ENCODE results near the gene KCNMB2.

KCNMB2 gene

DNA sequence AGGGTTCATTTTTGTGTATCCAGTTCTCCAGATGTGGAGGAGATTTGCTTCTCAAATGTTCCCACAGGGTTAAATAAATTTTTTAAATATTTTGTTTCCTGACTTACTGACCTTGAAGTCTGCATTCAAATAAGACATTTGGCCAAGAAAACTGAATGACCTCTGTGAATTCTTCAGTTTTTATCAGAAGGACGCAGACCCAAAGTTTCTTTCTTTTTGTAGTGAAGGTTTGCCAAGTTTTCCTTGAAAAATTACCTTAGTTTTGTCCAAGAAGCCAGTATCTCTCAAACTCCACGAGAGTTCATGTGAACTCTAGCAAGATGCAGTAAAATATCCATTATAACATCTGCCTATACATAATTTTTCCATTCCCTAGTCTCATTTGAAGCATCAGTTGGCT, 332.4 kb downstream of the KCNMB2 start:
- no peak for DNase-seq (ENCODE audit: low read depth)

DNA sequence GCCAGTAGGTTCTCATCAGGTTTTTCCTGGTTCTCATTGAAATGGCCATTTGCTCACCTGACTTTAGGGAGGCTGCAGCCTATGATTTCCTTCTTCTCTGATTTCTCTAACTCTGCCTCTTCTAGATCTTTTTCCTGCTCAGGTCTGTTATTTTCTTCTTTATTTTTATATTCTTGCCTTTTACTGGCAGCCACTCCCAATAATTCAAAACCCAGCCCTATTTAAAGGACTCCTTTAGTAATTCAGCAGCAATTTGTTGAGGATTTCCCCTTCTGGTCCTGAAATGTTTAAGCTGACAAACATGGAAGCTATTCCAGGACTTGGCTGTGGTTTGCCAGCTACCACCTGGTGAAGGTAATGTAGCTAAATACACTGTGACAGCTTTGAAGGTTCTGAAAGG, 333.8 kb downstream of the KCNMB2 start:
- DNase-seq (ENCODE audit: low read depth), result no peak

DNA sequence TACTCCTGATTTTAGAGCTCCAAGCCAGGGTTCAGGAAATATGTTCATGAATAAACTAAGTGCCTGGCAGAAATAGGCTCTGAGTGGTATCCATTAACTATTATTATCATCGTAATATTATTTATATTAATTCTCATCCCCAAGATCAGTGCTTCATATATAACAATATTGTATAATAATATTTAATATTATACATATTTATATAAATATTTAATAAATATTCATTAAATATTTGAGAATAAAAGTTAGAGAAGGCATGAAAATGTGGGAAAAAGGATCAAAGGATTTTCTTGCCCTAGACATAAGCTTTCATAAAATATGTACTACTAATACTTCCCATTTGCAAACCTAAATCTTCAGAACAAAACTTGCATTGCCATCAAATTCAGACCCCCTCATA, 338.9 kb downstream of the KCNMB2 start:
- no peak for DNase-seq (ENCODE audit: low read depth)

DNA sequence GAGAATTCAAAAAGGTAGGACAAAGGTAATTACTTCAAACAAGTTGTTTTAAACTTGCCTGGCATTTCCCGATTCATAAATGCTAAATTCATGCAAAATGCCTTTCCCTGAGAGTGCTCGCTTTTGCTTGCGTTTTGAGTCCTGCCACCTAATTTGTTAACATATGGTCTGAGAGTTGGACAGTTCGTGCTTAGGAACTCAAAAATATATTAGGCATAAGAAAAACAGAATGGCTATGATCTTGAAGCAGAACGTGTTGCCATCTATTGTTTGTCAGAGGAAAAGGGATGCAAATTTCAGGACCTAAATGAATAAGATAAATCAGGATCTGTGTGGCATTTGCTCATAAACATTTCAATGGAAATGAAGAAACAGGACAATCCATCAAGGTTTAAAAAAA, 339.6 kb downstream of the KCNMB2 start:
- no peak for DNase-seq (ENCODE audit: low read depth)

DNA sequence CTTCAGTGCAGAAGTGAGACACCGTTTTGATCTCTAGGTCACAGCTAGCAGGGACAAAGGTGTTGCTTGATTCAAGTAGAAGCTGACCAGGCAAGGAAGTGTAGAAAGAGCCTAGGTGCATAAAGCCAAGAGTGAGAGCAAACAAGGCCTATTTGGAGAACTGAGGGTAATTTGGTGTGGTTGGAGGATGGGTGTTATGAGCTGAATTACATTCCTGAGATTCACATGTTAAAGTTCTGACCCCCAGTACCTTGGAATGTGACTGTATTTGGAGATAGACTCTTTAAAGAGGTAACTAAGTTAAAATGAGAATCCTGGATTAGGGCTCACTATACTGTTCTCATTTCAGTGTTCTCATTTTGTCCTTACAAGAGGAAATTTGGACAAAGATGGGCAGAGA, 344.0 kb downstream of the KCNMB2 start:
- no peak for DNase-seq (ENCODE audit: low read depth)
